ENCODE results near the gene SERPINB5. TPM values are rescaled to one million over a fixed set of nuclear protein-coding genes. Genes with fewer than 3 reads are reported as not detected.

Gene SERPINB5
- total and polyA plus RNA-seq, 8 donors = 0.44 TPM; not detected in 7

GRCh38 chr18:63438181-63438580 is 38.6 kb upstream of the SERPINB5 start:
- no peak overlapping the region for H3K4me3 ChIP-seq
- H3K27me3 ChIP-seq = no peaks in the 10 kb centered on the region
- FAIRE-seq (no peak), ATAC-seq (no peak), DNase-seq (no peak)
- no peaks in the 10 kb centered on the region for H3K36me3 ChIP-seq
- intact Hi-C loops (cut with DNase I) = no loop called here
- H3K9me3 ChIP-seq = no peaks in the 10 kb centered on the region
- H3K4me1 ChIP-seq = no peaks in the 10 kb centered on the region
- no peak for TF ChIP-seq CTCF (IDR thresholded peaks at IDR 0.05)
- 79% methylated on average over 2 of the region's 2 CpGs for WGBS, 2 donors
- H3K27ac ChIP-seq = no peak overlapping the region

GRCh38 chr18:63439334-63439733 is 37.4 kb upstream of the SERPINB5 start:
- no peaks in the 10 kb centered on the region for H3K27me3 ChIP-seq
- WGBS, 2 donors = 1% methylated on average over 6 of the region's 6 CpGs
- no peak overlapping the region for H3K27ac ChIP-seq
- no peaks in the 10 kb centered on the region for H3K36me3 ChIP-seq
- H3K4me3 ChIP-seq = no peak overlapping the region
- TF ChIP-seq CTCF (IDR thresholded peaks at IDR 0.05) = peak; percentile 34 to 69 (median 62)
- DNase-seq (peak in 2 of 6 donors; percentile 12 to 54), FAIRE-seq (no peak), ATAC-seq (peak; percentile 56 to 93 (median 88))
- no peaks in the 10 kb centered on the region for H3K4me1 ChIP-seq
- no peaks in the 10 kb centered on the region for H3K9me3 ChIP-seq
- intact Hi-C loops (cut with DNase I) = no loop called here

GRCh38 chr18:63440219-63440618 is 36.5 kb upstream of the SERPINB5 start:
- Histone ChIP-seq H3K4me3 (no peak overlapping the region), H3K27ac (no peak overlapping the region), H3K27me3 (no peaks in the 10 kb centered on the region), H3K36me3 (no peaks in the 10 kb centered on the region), H3K9me3 (no peaks in the 10 kb centered on the region), H3K4me1 (no peaks in the 10 kb centered on the region)
- 31 to 40% methylated on average over 1 of the region's 1 CpG for WGBS, 2 donors
- ATAC-seq (peak in 1 of 4 donors; percentile 19), FAIRE-seq (no peak), DNase-seq (no peak)
- intact Hi-C loops (cut with DNase I) = loop anchor here in 1 of 3 donors (10.0 kb wide), 2 partner anchors 305 to 425 kb away; no protein-coding TSS in a partner anchor
- TF ChIP-seq CTCF (IDR thresholded peaks at IDR 0.05) = no peak

GRCh38 chr18:63440881-63441280 is 35.9 kb upstream of the SERPINB5 start:
- H3K36me3 ChIP-seq = no peaks in the 10 kb centered on the region
- no peaks in the 10 kb centered on the region for H3K4me1 ChIP-seq
- no peak for TF ChIP-seq CTCF (IDR thresholded peaks at IDR 0.05)
- no peak for ATAC-seq
- no peak for FAIRE-seq
- intact Hi-C loops (cut with DNase I) = loop anchor here in 1 of 3 donors (10.0 kb wide), 2 partner anchors 306 to 426 kb away; no protein-coding TSS in a partner anchor
- WGBS, 2 donors = 53 to 59% methylated on average over 5 of the region's 5 CpGs
- H3K27me3 ChIP-seq = no peaks in the 10 kb centered on the region
- no peak overlapping the region for H3K27ac ChIP-seq
- H3K4me3 ChIP-seq = no peak overlapping the region
- DNase-seq = no peak
- no peaks in the 10 kb centered on the region for H3K9me3 ChIP-seq

GRCh38 chr18:63443829-63444228 is 32.9 kb upstream of the SERPINB5 start:
- no peak for DNase-seq
- 81 to 84% methylated on average over 6 of the region's 6 CpGs for WGBS, 2 donors
- Histone ChIP-seq H3K4me1 (no peaks in the 10 kb centered on the region), H3K9me3 (no peaks in the 10 kb centered on the region), H3K27ac (no peak overlapping the region), H3K36me3 (no peaks in the 10 kb centered on the region), H3K27me3 (no peaks in the 10 kb centered on the region), H3K4me3 (no peak overlapping the region)
- TF ChIP-seq CTCF (IDR thresholded peaks at IDR 0.05) = no peak
- ATAC-seq = no peak
- FAIRE-seq = no peak
- intact Hi-C loops (cut with DNase I) = loop anchor here in 1 of 3 donors (10.0 kb wide), 2 partner anchors 309 to 429 kb away; no protein-coding TSS in a partner anchor

All from pancreas (tissue), 10 donors.